ENCODE results near the gene ZDHHC24.
"Not testable (repeated sequence)": the region's sequence is repeated elsewhere in the genome, so short reads cannot be mapped to it uniquely, and the experiment has no call there.

The ZDHHC24 gene

DNA sequence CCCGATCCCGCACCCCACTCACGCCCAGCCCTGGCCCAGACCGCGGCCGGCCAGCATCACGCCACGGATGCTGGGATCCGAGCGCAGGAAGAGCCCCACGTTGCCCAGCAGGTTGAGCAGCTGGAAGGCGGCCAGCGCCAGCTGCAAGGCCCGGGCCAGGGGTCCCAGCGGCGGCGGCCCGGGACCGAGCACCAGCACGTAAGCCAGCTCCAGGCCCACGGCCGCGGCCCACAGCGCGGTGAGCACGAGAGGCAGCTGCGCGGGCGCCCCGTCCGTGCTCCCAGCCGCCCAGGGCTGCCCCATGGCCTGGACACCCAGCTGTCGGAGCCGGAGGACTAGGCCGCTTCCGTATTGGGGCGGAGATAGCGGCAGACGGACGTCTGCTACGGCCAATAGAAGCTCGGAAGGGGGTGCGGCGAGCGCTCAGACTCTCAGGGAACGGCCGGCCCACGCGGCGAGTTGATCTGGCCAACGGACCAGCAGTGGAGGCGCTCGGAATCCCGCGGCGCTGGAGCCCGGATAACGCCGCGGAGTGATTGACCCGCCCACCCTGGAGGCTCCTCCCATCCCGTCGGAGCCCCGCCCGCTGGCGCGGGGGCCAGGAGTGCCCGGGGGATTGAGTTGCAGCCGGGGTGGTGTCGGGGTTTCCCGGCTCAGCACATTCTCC is at the start of gene ZDHHC24:
Gene ZDHHC24 (minus strand): TSS at position 348 of the 667 bp plus-strand sequence. CDS start 45 bp downstream, at position 303.
- peak within 1 kb of the TSS; percentile 77 for H3K4me3 ChIP-seq (ENCODE audit: low read length)

DNA sequence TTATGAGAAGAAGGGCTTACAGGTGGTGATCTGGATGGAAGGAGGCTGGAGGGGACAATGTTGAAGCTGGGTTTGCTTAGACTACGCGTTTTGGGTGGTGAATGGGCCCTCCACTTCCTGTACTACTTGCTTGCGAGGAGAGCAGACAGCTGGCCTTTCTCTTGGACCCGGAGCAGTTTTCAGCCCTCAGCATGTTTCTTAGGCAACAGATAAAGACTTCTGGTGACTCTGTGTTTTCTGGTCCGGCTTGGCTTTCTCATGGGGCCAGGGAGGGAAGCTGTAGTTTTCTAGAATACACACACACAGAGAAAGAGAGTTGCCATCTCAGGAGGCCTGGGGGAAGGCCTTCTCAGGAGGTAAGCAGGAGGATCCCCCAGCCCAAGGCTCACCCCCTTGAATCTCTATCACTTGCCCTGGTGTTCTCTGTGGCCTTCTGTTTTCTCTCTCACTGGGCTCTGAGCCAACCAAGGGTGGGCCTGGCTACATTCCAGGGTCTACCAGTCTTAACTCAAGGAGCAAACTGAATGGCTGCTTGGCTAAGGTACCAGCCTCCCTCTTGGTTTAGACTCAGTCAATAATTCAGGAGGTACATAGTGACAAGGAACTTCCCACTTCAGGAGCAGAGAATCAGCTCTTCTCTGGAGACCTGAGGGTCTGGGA is 49.5 kb upstream of the ZDHHC24 start:
- peaks cover 18% of the 10 kb centered on the region; the same call in 1 of the 2 replicates for H3K36me3 ChIP-seq (ENCODE audit: insufficient read depth, low read depth, low read length)
- H3K9ac ChIP-seq (ENCODE audit: low read depth, low read length) = no peak overlapping the region
- H3K27me3 ChIP-seq (ENCODE audit: insufficient read depth, low read length) = peaks cover 13% of the 10 kb centered on the region; the same call in 1 of the 2 replicates
- peaks cover 15% of the 10 kb centered on the region; the same call in 1 of the 2 replicates for H3K9me3 ChIP-seq (ENCODE audit: insufficient read depth, low read depth, low read length)
- no peaks in the 10 kb centered on the region for H3K4me1 ChIP-seq (ENCODE audit: insufficient read depth, low read length)
- H3K27ac ChIP-seq (ENCODE audit: low read length) = no peak overlapping the region
- H3K4me3 ChIP-seq (ENCODE audit: low read length) = no peak overlapping the region

More for the DNA sequence above, at the start of gene ZDHHC24:
- Histone ChIP-seq H3K9me3 (ENCODE audit: insufficient read depth, low read depth, low read length) (no peaks in the 10 kb centered on the region), H3K27ac (ENCODE audit: low read length) (peak within 1 kb of the TSS; percentile 26), H3K27me3 (ENCODE audit: insufficient read depth, low read length) (no peaks in the 10 kb centered on the region), H3K9ac (ENCODE audit: low read depth, low read length) (peak within 1 kb of the TSS; percentile 77; the same call in 1 of the 2 replicates), H3K4me1 (ENCODE audit: insufficient read depth, low read length) (peaks cover 12% of the 10 kb centered on the region), H3K36me3 (ENCODE audit: insufficient read depth, low read depth, low read length) (no peaks in the 10 kb centered on the region)

DNA sequence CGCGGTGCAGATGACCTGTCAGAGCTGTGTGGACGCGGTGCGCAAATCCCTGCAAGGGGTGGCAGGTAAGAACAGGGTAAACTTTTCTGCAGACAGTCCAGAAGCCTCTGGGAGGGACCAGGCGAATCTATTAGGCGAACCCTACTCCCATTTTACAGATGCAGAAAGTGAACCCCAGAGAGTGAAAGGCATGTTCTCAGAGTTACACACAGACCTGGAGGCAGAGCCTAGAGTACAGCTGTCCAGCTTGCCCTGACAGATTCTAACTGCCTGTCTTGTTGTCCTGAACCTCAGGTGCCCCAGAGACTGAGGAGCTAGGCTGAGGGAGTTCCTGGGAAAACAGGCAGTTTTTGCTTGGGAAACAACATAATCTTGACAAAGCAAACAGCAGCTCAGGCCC is 47.8 kb upstream of the ZDHHC24 start:
- no peak overlapping the region for H3K27ac ChIP-seq (ENCODE audit: low read length)
- H3K4me3 ChIP-seq (ENCODE audit: low read length) = peak overlapping the region; percentile 85
- H3K4me1 ChIP-seq (ENCODE audit: insufficient read depth, low read length) = no peaks in the 10 kb centered on the region
- H3K36me3 ChIP-seq (ENCODE audit: insufficient read depth, low read depth, low read length) = 0 out of 2 replicates have a peak, but pooled peaks cover 3% of the 10 kb centered on the region
- H3K27me3 ChIP-seq (ENCODE audit: insufficient read depth, low read length) = peaks cover 13% of the 10 kb centered on the region; the same call in 1 of the 2 replicates
- peak overlapping the region; percentile 83; the same call in 1 of the 2 replicates for H3K9ac ChIP-seq (ENCODE audit: low read depth, low read length)
- peaks cover 21% of the 10 kb centered on the region; the same call in 1 of the 2 replicates for H3K9me3 ChIP-seq (ENCODE audit: insufficient read depth, low read depth, low read length)

GRCh38 chr11:66593303-66593635 is 47.4 kb upstream of the ZDHHC24 start:
- Histone ChIP-seq H3K4me3 (ENCODE audit: low read length) (peak overlapping the region; percentile 85), H3K27me3 (ENCODE audit: insufficient read depth, low read length) (peaks cover 13% of the 10 kb centered on the region; the same call in 1 of the 2 replicates), H3K27ac (ENCODE audit: low read length) (no peak overlapping the region), H3K4me1 (ENCODE audit: insufficient read depth, low read length) (no peaks in the 10 kb centered on the region), H3K36me3 (ENCODE audit: insufficient read depth, low read depth, low read length) (0 out of 2 replicates have a peak, but pooled peaks cover 3% of the 10 kb centered on the region), H3K9me3 (ENCODE audit: insufficient read depth, low read depth, low read length) (peaks cover 21% of the 10 kb centered on the region; the same call in 1 of the 2 replicates), H3K9ac (ENCODE audit: low read depth, low read length) (peak overlapping the region; percentile 83; the same call in 1 of the 2 replicates)

DNA sequence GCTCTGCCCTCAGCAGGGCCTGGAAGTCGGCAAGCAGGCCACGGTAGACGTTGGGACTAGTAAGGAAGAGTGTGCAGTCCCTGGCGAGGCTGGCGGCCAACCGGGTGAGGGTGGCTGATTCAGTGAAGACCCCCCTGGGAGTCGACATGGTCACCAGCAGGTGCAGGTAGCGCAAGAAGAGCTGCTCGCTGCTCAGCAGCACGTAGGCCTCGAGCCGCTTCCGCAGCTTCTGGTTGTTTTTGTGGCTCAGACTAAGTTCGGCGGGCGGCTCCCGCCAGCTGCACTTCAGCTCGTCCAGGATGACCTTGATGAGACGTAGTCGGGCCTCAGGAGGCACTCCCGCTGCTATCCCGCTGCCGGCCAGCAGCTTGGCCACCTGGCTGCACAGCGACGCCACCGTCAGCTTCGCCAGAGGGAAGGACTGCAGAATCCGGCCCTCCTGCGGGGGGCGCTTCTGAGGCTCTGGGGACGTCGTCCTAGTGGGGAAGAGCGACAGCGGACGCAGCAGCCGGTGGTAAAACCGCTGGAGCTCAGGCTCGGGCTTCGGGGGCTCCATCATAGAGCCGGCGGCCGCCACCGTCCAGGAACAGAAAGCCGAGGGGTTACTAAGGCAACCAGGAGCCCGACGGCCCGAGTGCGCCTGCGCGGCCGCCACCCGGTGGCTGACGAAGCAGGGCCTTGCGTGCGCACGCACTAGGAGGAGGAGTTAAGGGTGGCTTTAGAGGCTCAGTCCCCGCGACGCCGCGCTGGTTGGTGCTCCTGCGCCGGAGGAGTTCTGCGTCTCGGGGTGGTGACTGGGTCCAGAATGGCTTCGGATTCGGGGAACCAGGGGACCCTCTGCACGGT is 46.8 kb upstream of the ZDHHC24 start, which contains the start of the genes CCDC87 and CCS:
Gene CCDC87 (minus strand): TSS at position 607 of the 846 bp plus-strand sequence. CDS start 48 bp downstream, at position 559.
Gene CCS (plus strand): TSS at position 729 of the 846 bp plus-strand sequence. CDS start 77 bp downstream, at position 806.
- H3K4me3 ChIP-seq (ENCODE audit: low read length) = peak within 1 kb of the TSS; percentile 85
- peaks cover 21% of the 10 kb centered on the region; the same call in 1 of the 2 replicates for H3K9me3 ChIP-seq (ENCODE audit: insufficient read depth, low read depth, low read length)
- H3K36me3 ChIP-seq (ENCODE audit: insufficient read depth, low read depth, low read length) = 0 out of 2 replicates have a peak, but pooled peaks cover 3% of the 10 kb centered on the region
- H3K4me1 ChIP-seq (ENCODE audit: insufficient read depth, low read length) = no peaks in the 10 kb centered on the region
- H3K27me3 ChIP-seq (ENCODE audit: insufficient read depth, low read length) = peaks cover 13% of the 10 kb centered on the region; the same call in 1 of the 2 replicates
- peak within 1 kb of the TSS; percentile 83; the same call in 1 of the 2 replicates for H3K9ac ChIP-seq (ENCODE audit: low read depth, low read length)
- no peak within 1 kb of the TSS for H3K27ac ChIP-seq (ENCODE audit: low read length)

DNA sequence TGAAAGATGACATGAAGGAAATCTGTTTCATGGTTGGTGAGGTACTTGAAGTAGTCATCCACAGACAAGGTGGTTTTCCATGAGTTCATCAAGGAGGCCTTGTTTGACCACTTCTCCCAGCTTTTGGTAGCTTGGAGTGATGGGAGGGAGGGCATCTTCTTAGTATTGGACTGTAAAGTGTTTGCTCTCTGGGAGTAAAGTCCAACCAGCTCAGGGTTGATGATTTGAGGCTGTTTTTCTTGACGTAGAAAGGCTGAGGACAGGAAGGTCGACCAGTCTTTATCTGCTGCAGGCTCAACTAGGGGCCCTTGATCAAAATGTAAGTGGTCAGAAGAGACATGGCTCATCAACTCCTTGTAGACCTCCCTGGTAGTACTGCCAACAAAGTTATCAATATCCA is 45.3 kb upstream of the ZDHHC24 start:
- no peak overlapping the region for H3K27ac ChIP-seq (ENCODE audit: low read length)
- H3K4me1 ChIP-seq (ENCODE audit: insufficient read depth, low read length) = no peaks in the 10 kb centered on the region
- no peak overlapping the region for H3K9ac ChIP-seq (ENCODE audit: low read depth, low read length)
- peaks cover 21% of the 10 kb centered on the region; the same call in 1 of the 2 replicates for H3K9me3 ChIP-seq (ENCODE audit: insufficient read depth, low read depth, low read length)
- no peaks in the 10 kb centered on the region for H3K36me3 ChIP-seq (ENCODE audit: insufficient read depth, low read depth, low read length)
- H3K4me3 ChIP-seq (ENCODE audit: low read length) = no peak overlapping the region
- H3K27me3 ChIP-seq (ENCODE audit: insufficient read depth, low read length) = peaks cover 13% of the 10 kb centered on the region; the same call in 1 of the 2 replicates

- Histone ChIP-seq H3K27me3 (ENCODE audit: insufficient read depth, low read length) (peaks cover 13% of the 10 kb centered on the region; the same call in 1 of the 2 replicates), H3K4me3 (ENCODE audit: low read length) (no peak overlapping the region), H3K9me3 (ENCODE audit: insufficient read depth, low read depth, low read length) (peaks cover 21% of the 10 kb centered on the region; the same call in 1 of the 2 replicates), H3K36me3 (ENCODE audit: insufficient read depth, low read depth, low read length) (no peaks in the 10 kb centered on the region), H3K9ac (ENCODE audit: low read depth, low read length) (no peak overlapping the region), H3K27ac (ENCODE audit: low read length) (no peak overlapping the region), H3K4me1 (ENCODE audit: insufficient read depth, low read length) (no peaks in the 10 kb centered on the region)
Observed at GRCh38 chr11:66589996-66590675, 44.3 kb upstream of the ZDHHC24 start.

DNA sequence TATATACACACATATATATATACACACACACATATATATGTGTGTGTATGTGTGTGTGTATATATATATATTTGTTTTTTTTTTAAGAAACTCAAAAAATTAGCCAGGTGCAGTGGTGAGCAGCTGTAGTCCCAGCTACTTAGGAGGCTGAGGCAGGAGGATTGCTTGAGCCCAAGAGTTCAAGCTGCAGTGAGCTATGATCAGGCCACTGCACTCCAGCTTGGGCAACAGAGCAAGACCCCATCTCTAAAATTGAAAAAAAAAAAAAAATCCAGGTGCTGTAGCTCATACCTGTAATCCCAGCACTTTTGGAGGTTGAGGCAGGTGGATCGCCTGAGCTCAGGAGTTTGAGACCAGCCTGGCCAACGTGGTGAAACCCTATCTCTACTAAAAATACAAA is 43.5 kb upstream of the ZDHHC24 start:
- Histone ChIP-seq H3K27me3 (ENCODE audit: insufficient read depth, low read length) (peaks cover 13% of the 10 kb centered on the region; the same call in 1 of the 2 replicates), H3K9me3 (ENCODE audit: insufficient read depth, low read depth, low read length) (peaks cover 21% of the 10 kb centered on the region; the same call in 1 of the 2 replicates)
- not testable (repeated sequence) for H3K27ac ChIP-seq (ENCODE audit: low read length); H3K4me3 ChIP-seq (ENCODE audit: low read length); H3K36me3 ChIP-seq (ENCODE audit: insufficient read depth, low read depth, low read length); H3K9ac ChIP-seq (ENCODE audit: low read depth, low read length); H3K4me1 ChIP-seq (ENCODE audit: insufficient read depth, low read length)

DNA sequence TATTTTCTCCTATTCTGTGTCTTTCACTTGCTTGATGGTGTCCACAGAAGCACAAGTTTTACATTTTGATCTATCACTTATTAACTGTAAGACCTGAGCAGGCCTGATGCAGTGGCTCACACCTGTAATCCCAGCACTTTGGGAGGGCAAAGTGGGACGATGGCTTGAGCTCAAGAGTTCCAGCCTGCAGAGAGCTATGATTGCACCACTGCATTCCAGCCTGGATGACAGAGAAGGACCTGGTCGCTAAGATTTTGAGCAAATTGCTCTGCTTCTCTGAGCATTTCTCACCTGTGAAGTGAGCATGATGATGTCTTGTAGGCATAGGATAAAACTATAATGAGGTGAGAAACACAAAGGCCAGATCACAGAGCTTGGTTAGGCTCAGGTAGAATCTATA is 40.3 kb upstream of the ZDHHC24 start:
- H3K36me3 ChIP-seq (ENCODE audit: insufficient read depth, low read depth, low read length) = no peaks in the 10 kb centered on the region
- H3K4me1 ChIP-seq (ENCODE audit: insufficient read depth, low read length) = no peaks in the 10 kb centered on the region; the same call in 1 of the 2 replicates
- H3K9me3 ChIP-seq (ENCODE audit: insufficient read depth, low read depth, low read length) = peaks cover 26% of the 10 kb centered on the region
- H3K4me3 ChIP-seq (ENCODE audit: low read length) = no peak overlapping the region
- H3K9ac ChIP-seq (ENCODE audit: low read depth, low read length) = no peak overlapping the region
- H3K27ac ChIP-seq (ENCODE audit: low read length) = no peak overlapping the region
- H3K27me3 ChIP-seq (ENCODE audit: insufficient read depth, low read length) = 0 out of 2 replicates have a peak, but pooled peaks cover 2% of the 10 kb centered on the region

DNA sequence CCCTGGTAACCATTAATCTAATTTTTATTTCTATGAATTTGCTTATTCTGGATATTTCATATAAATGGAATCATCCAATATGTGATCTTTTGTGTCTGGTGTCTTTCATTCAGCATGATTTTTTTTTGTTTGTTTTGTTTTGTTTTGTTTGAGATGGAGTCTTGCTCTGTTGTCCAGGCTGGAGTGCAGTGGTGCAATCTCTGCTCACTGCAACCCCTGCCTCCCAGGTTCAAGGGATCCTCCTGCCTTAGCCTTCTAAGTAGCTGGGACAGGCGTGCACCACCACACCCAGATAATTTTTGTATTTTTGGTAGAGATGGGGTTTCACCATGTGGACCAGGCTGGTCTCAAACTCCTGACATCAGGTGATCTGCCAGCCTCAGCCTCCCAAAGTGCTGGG is 39.6 kb upstream of the ZDHHC24 start:
- H3K9me3 ChIP-seq (ENCODE audit: insufficient read depth, low read depth, low read length) = peaks cover 19% of the 10 kb centered on the region
- H3K27me3 ChIP-seq (ENCODE audit: insufficient read depth, low read length); H3K36me3 ChIP-seq (ENCODE audit: insufficient read depth, low read depth, low read length); H3K9ac ChIP-seq (ENCODE audit: low read depth, low read length); H3K4me1 ChIP-seq (ENCODE audit: insufficient read depth, low read length); H3K4me3 ChIP-seq (ENCODE audit: low read length); H3K27ac ChIP-seq (ENCODE audit: low read length): not testable (repeated sequence)
